Lower leg skin (tissue), 3 donors: ENCODE results near the gene CAPS.

Experiments used
- CTCF ChIP-seq, 3 donors: fragments of 450-650 bp; IDR thresholded peaks; one replicate each; pipeline ENCODE4 v1.5.1; 2016; ENCODE audit warnings: antibody characterized with exemption in 3 of 3, mild to moderate bottlenecking in 3 of 3, moderate library complexity in 2 of 3
- POLR2A ChIP-seq, 2 donors: fragments of 450-650 bp; IDR thresholded peaks; one replicate each; pipeline ENCODE4 v1.6.1; 2016 to 2017; ENCODE audit warnings: antibody characterized with exemption in 2 of 2, mild to moderate bottlenecking in 1 of 2, moderate library complexity in 1 of 2

- TF ChIP-seq CTCF (IDR thresholded peaks at IDR 0.05): no peak
- no peak for TF ChIP-seq POLR2A (IDR thresholded peaks at IDR 0.05)
Observed at GRCh38 chr19:5936292-5936592, 22.2 kb downstream of the CAPS start.
